ENCODE measurements around the gene CEP97. TPM values are rescaled to one million over a fixed set of nuclear protein-coding genes. Genes with fewer than 3 reads are reported as not detected.

Gene CEP97
- polyA plus RNA-seq, 1 of the 3 experiments (the other 2 are of a cell fraction): 1.3 TPM

- 0% methylated on average over 16 of the region's 78 CpGs for WGBS (ENCODE audit: low lambda C conversion rate)
- H3K4me1 ChIP-seq (ENCODE audit: control insufficient read depth in 1 of 2, insufficient read depth in 2 of 2, low read depth in 1 of 2, low read length in 1 of 2): peaks cover 0 to 22% of the 10 kb centered on the region in 2 experiments; a peak in 2 of 4 replicates
- POLR2A ChIA-PET: interaction anchor here (0.7 to 1.8 kb wide), 4 partner anchors 14 to 93 kb away, joined by 3 to 13 read pairs (median 4); partner anchors contain the start of genes CEP97, NFKBIZ and RPL24
- peak within 1 kb of the TSS; percentile 79 to 94 for H3K27ac ChIP-seq (ENCODE audit: low read depth in 2 of 2, low read length in 1 of 2)
- H3K36me3 ChIP-seq (replicated peaks in 1 of 2; ENCODE audit: control insufficient read depth in 1 of 2, insufficient read depth in 2 of 2, low read length in 1 of 2): peaks cover 11 to 24% of the 10 kb centered on the region in 2 experiments
- peaks cover 14% of the 10 kb centered on the region for H3F3A ChIP-seq (replicated peaks; ENCODE audit: insufficient read depth)
- peak within 1 kb of the TSS; percentile 73 to 79 for H3K4me3 ChIP-seq (ENCODE audit: low read depth in 2 of 2, low read length in 1 of 2)
- CTCF ChIA-PET: interaction anchor here (0.6 to 2.6 kb wide), 6 partner anchors 9 to 450 kb away, joined by 3 to 7 read pairs (median 4); no protein-coding TSS in a partner anchor
- peak within 1 kb of the TSS; percentile 92 for H3K4me2 ChIP-seq
- peak; percentile 94 for DNase-seq
- H3K9me2 ChIP-seq: no peaks in the 10 kb centered on the region
- H3K27me3 ChIP-seq (ENCODE audit: insufficient read depth): no peaks in the 10 kb centered on the region
- H2AFZ ChIP-seq (ENCODE audit: low read depth): peak within 1 kb of the TSS; percentile 99
- H3K9ac ChIP-seq: peak within 1 kb of the TSS; percentile 66; the same call in 1 of the 2 replicates
- H3K79me2 ChIP-seq (ENCODE audit: insufficient read depth): peaks cover 29% of the 10 kb centered on the region
- no peaks in the 10 kb centered on the region for H4K20me1 ChIP-seq (ENCODE audit: insufficient read depth)
- TF ChIP-seq REST (IDR thresholded peaks at IDR 0.05; ENCODE audit: low read depth, low read length) (no peak), TCF12 (IDR thresholded peaks at IDR 0.05) (no peak), USF2 (IDR thresholded peaks at IDR 0.05; ENCODE audit: borderline replicate concordance, low read depth, low read length) (no peak), ELF1 (IDR thresholded peaks at IDR 0.05) (peak; percentile 71), GATA2 (CRISPR knock-in tag; IDR thresholded peaks at IDR 0.05) (no peak; the same call in none of the 2 replicates), YY1 (IDR thresholded peaks at IDR 0.05; ENCODE audit: low read depth) (no peak), POLR2AphosphoS5 (IDR thresholded peaks at IDR 0.05; ENCODE audit: low read depth, low read length) (peak; percentile 50), SIN3A (IDR thresholded peaks at IDR 0.05; ENCODE audit: borderline replicate concordance, low read depth, low read length) (0 out of 2 replicates have a peak, but pooled peaks have one; percentile 73), RFX5 (IDR thresholded peaks at IDR 0.05; ENCODE audit: low read length) (no peak), EZH2phosphoT487 (IDR thresholded peaks at IDR 0.05; ENCODE audit: borderline replicate concordance, low read depth) (no peak), FOXJ3 (CRISPR knock-in tag; IDR thresholded peaks at IDR 0.05) (peak; percentile 66), MXI1 (IDR thresholded peaks at IDR 0.05; ENCODE audit: low read depth, low read length) (peak; percentile 72)
- TF ChIP-seq, protein P1, sequence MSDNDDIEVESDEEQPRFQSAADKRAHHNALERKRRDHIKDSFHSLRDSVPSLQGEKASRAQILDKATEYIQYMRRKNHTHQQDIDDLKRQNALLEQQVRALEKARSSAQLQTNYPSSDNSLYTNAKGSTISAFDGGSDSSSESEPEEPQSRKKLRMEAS (IDR thresholded peaks at IDR 0.05; ENCODE audit: low read depth): peak; percentile 79
- TF ChIP-seq, protein P2, sequence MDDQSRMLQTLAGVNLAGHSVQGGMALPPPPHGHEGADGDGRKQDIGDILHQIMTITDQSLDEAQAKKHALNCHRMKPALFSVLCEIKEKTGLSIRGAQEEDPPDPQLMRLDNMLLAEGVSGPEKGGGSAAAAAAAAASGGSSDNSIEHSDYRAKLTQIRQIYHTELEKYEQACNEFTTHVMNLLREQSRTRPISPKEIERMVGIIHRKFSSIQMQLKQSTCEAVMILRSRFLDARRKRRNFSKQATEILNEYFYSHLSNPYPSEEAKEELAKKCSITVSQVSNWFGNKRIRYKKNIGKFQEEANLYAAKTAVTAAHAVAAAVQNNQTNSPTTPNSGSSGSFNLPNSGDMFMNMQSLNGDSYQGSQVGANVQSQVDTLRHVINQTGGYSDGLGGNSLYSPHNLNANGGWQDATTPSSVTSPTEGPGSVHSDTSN (IDR thresholded peaks at IDR 0.05): peak; percentile 99
- H3K9me3 ChIP-seq: no peaks in the 10 kb centered on the region
Measured at GRCh38 chr3:101779047-101779821, 54.8 kb downstream of the CEP97 start, which contains the start of gene NXPE3. Gene NXPE3, plus strand, starts transcription at chr3:101779211. Its CDS starts 6,386 bp downstream, at chr3:101785597.
